Astrocyte (in vitro differentiated cells and primary cell): ENCODE measurements around the gene GFER. TPM values are rescaled to one million over a fixed set of nuclear protein-coding genes. Genes with fewer than 3 reads are reported as not detected.

Source experiments
- DNase-seq: peaks from one replicate; pipeline ENCODE4 v3.0.0-alpha.2; 2010; ENCODE audit warnings: low read depth
- FAIRE-seq: peaks from 2 replicates; lab custom pipeline; 2011; peaks lifted over from hg19 to GRCh38; lab: Jason Lieb, UNC
- H2AFZ ChIP-seq: 2 replicates; pipeline ENCODE4 v1.6.0; 2012; ENCODE audit warnings: low read depth, low read length, inconsistent platforms
- H3K27ac ChIP-seq: 2 replicates; pipeline ENCODE4 v1.5.1; 2011; ENCODE audit warnings: low read depth, low read length, inconsistent platforms
- H3K27me3 ChIP-seq: 2 replicates; pipeline ENCODE4 v1.6.0; 2011; ENCODE audit warnings: low read length, inconsistent platforms; ENCODE audit not compliant: insufficient read depth
- H3K36me3 ChIP-seq: 2 replicates; pipeline ENCODE4 v1.5.1; 2011; ENCODE audit warnings: low read length, inconsistent platforms; ENCODE audit not compliant: insufficient read depth
- H3K4me1 ChIP-seq: 2 replicates; pipeline ENCODE4 v1.5.1; 2011; ENCODE audit warnings: low read length, inconsistent platforms; ENCODE audit not compliant: insufficient read depth
- H3K4me2 ChIP-seq: 2 replicates; pipeline ENCODE4 v1.6.0; 2012; ENCODE audit warnings: low read length, inconsistent platforms
- H3K4me3 ChIP-seq: 2 replicates; pipeline ENCODE4 v1.5.1; 2011; ENCODE audit warnings: low read depth, mild to moderate bottlenecking, low read length, inconsistent platforms; ENCODE audit not compliant: insufficient read depth
- H3K79me2 ChIP-seq: 2 replicates; pipeline ENCODE4 v1.6.0; 2012; ENCODE audit warnings: mild to moderate bottlenecking, low read length, inconsistent platforms; ENCODE audit not compliant: insufficient read depth
- H3K9ac ChIP-seq: 2 replicates; pipeline ENCODE4 v1.6.0; 2012; ENCODE audit warnings: mild to moderate bottlenecking, low read length, inconsistent platforms
- H3K9me3 ChIP-seq: 2 replicates; pipeline ENCODE4 v1.5.1; 2012; ENCODE audit warnings: low read depth, mild to moderate bottlenecking, low read length, inconsistent platforms; ENCODE audit not compliant: insufficient read depth
- H4K20me1 ChIP-seq: 2 replicates; pipeline ENCODE4 v1.6.0; 2012; ENCODE audit warnings: low read length, inconsistent platforms; ENCODE audit not compliant: insufficient read depth
- H3K27ac Mint-ChIP-seq: one replicate; pipeline ENCODE4 v1.8.0; 2021; ENCODE audit warnings: mild to moderate bottlenecking, mixed read lengths; ENCODE audit not compliant: unreplicated experiment
- H3K27me3 Mint-ChIP-seq: one replicate; pipeline ENCODE4 v1.8.0; 2021; ENCODE audit warnings: low read depth, mixed read lengths; ENCODE audit not compliant: unreplicated experiment
- H3K36me3 Mint-ChIP-seq: one replicate; pipeline ENCODE4 v1.8.0; 2021; ENCODE audit warnings: low read depth, mixed read lengths; ENCODE audit not compliant: unreplicated experiment
- H3K4me1 Mint-ChIP-seq: one replicate; pipeline ENCODE4 v1.8.0; 2021; ENCODE audit warnings: low read depth, mixed read lengths; ENCODE audit not compliant: unreplicated experiment
- H3K4me3 Mint-ChIP-seq: one replicate; pipeline ENCODE4 v1.8.0; 2021; ENCODE audit warnings: mild to moderate bottlenecking, moderate library complexity, mixed read lengths; ENCODE audit not compliant: unreplicated experiment
- H3K9me3 Mint-ChIP-seq: one replicate; pipeline ENCODE4 v1.8.0; 2021; ENCODE audit warnings: mild to moderate bottlenecking, mixed read lengths; ENCODE audit not compliant: unreplicated experiment
- EZH2 ChIP-seq: IDR thresholded peaks from 2 replicates; pipeline ENCODE4 v1.6.1; 2012; ENCODE audit warnings: mild to moderate bottlenecking, low read length, inconsistent platforms; ENCODE audit not compliant: insufficient read depth
- total RNA-seq: library from RNA; stranded (reverse); gene quantifications from 2 replicates; pipeline ENCODE4 v1.2.1, GENCODE V29; 2021
- TF ChIP-seq, protein P1 (sequence below): IDR thresholded peaks from 2 replicates; pipeline ENCODE4 v1.5.1; 2011; ENCODE audit warnings: low read depth, mild to moderate bottlenecking, inconsistent platforms, low read length, moderate library complexity; ENCODE audit not compliant: insufficient read depth

GFER gene
- total RNA-seq, 1 donor from 2014 or later, result 30.4 TPM

DNA sequence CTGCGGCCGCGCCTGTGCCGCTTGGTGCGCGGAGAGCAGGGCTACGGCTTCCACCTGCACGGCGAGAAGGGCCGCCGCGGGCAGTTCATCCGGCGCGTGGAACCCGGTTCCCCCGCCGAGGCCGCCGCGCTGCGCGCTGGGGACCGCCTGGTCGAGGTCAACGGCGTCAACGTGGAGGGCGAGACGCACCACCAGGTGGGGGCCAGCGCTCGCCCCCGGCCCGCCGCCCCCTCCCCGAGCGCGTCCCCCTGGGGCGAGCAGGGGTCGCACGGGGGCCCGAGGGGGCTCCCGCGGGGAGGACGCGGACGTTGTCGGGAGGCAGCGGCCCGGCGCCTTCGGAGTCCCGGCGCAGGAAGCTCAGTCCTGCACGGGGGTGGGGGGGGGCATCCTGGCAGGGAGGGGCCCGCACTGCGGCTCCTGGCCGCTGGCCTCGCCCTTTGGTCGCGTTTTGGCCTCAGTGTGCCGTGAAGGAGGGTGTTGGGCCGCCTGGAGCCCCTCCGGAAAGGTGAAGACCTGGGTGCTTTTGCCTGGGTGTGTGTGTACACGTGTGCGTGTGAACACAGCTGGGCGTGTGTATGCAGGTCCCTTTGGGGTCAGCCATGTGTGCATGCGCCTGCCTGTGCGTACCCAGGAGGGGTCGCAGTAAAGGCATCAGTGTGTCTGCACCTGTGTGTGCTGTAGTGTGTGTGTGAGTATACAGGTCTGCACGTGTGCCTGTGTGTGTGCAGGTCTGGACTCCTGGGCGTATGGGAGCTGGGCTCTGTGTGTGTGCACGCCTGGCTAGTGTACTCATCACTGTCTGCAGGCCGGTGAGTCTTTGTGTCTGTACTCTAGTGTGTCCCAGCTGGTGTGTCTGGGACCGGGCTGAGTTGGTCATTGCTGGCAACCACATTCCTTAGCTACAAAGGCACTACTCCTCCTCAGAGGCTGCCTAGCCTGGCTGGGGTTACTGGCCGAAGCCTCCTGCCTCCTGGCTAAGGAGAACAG is 43.3 kb downstream of the GFER start:
- H3K9me3 ChIP-seq, result no peaks in the 10 kb centered on the region
- H3K36me3 ChIP-seq, result no peaks in the 10 kb centered on the region
- Mint-ChIP-seq H3K4me1 (peaks cover 8% of the 10 kb centered on the region), H3K9me3 (no peaks in the 10 kb centered on the region), H3K4me3 (peak overlapping the region; percentile 96), H3K27ac (peak overlapping the region; percentile 66), H3K27me3 (no peaks in the 10 kb centered on the region), H3K36me3 (no peaks in the 10 kb centered on the region)
- peak overlapping the region; percentile 65 for H3K9ac ChIP-seq
- peak; percentile 34 for DNase-seq
- H3K79me2 ChIP-seq, result peaks cover 27% of the 10 kb centered on the region
- FAIRE-seq, result peak; percentile 66
- H4K20me1 ChIP-seq, result peaks cover 23% of the 10 kb centered on the region
- H3K4me2 ChIP-seq, result peak overlapping the region; percentile 95
- H2AFZ ChIP-seq, result no peak overlapping the region
- peaks cover 20% of the 10 kb centered on the region for H3K4me1 ChIP-seq
- H3K4me3 ChIP-seq, result peak overlapping the region; percentile 69
- no peaks in the 10 kb centered on the region for H3K27me3 ChIP-seq
- TF ChIP-seq EZH2, result no peak
- TF ChIP-seq, protein P1, sequence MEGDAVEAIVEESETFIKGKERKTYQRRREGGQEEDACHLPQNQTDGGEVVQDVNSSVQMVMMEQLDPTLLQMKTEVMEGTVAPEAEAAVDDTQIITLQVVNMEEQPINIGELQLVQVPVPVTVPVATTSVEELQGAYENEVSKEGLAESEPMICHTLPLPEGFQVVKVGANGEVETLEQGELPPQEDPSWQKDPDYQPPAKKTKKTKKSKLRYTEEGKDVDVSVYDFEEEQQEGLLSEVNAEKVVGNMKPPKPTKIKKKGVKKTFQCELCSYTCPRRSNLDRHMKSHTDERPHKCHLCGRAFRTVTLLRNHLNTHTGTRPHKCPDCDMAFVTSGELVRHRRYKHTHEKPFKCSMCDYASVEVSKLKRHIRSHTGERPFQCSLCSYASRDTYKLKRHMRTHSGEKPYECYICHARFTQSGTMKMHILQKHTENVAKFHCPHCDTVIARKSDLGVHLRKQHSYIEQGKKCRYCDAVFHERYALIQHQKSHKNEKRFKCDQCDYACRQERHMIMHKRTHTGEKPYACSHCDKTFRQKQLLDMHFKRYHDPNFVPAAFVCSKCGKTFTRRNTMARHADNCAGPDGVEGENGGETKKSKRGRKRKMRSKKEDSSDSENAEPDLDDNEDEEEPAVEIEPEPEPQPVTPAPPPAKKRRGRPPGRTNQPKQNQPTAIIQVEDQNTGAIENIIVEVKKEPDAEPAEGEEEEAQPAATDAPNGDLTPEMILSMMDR, result no peak
- no peak overlapping the region for H3K27ac ChIP-seq

DNA sequence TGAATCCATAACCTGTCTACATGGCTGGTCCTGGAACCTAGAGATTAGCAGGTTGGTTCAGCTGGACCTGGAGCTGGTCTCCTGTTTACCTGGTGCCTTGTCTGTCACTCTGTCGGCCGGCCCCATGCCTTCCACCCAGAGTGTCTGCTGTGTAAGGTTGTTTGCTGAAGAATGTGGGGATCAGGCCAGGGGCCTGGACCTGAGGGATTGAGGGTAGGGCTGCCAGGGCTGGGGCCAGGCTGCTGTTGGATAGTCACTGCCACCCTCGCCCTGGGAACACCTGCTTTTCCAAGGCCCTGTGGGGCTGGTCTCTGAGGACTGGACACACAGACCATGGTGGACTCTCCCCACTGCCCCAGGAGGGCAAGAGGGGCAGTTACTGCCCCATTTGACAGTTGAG is 44.2 kb downstream of the GFER start:
- Mint-ChIP-seq H3K4me3 (peak overlapping the region; percentile 96), H3K4me1 (peaks cover 10% of the 10 kb centered on the region), H3K9me3 (no peaks in the 10 kb centered on the region), H3K27ac (peak overlapping the region; percentile 66), H3K27me3 (no peaks in the 10 kb centered on the region), H3K36me3 (no peaks in the 10 kb centered on the region)
- no peak for TF ChIP-seq EZH2
- TF ChIP-seq, protein P1, result no peak
- Histone ChIP-seq H3K9me3 (no peaks in the 10 kb centered on the region), H3K79me2 (peaks cover 30% of the 10 kb centered on the region), H3K27me3 (no peaks in the 10 kb centered on the region), H2AFZ (no peak overlapping the region), H3K4me2 (peak overlapping the region; percentile 95), H3K27ac (no peak overlapping the region), H4K20me1 (peaks cover 23% of the 10 kb centered on the region), H3K36me3 (no peaks in the 10 kb centered on the region), H3K4me1 (peaks cover 22% of the 10 kb centered on the region), H3K9ac (peak overlapping the region; percentile 65), H3K4me3 (peak overlapping the region; percentile 69)
- FAIRE-seq (no peak), DNase-seq (no peak)
